DND-41 (cell line): Measurements from ENCODE around the gene AGAP1.

Experiments
- ATAC-seq: fragments of 200-7000 bp; cut with Tn5 transposase; 3 replicates; pipeline ENCODE4 v1.9.1; 2021; ENCODE audit warnings: low read depth; ENCODE audit not compliant: insufficient read depth
- DNase-seq: peaks from one replicate; pipeline ENCODE4 v3.0.0-alpha.2; 2020
- H2AFZ ChIP-seq: 2 replicates; pipeline ENCODE4 v1.6.0; 2012; ENCODE audit warnings: low read depth, low read length
- H3K27ac ChIP-seq: 2 replicates; pipeline ENCODE4 v1.5.1; 2012; ENCODE audit warnings: low read length, inconsistent platforms
- H3K27me3 ChIP-seq: fragments of 200-600 bp; sonication (generic); 2 replicates; pipeline ENCODE4 v1.6.0; 2012; ENCODE audit warnings: low read length, mild to moderate bottlenecking, inconsistent platforms; ENCODE audit not compliant: insufficient read depth, poor library complexity
- H3K36me3 ChIP-seq: 2 replicates; pipeline ENCODE4 v1.5.1; 2012; ENCODE audit warnings: low read length, inconsistent platforms; ENCODE audit not compliant: insufficient read depth
- H3K4me1 ChIP-seq: 2 replicates; pipeline ENCODE4 v1.5.1; 2012; ENCODE audit warnings: mild to moderate bottlenecking, low read length; ENCODE audit not compliant: insufficient read depth
- H3K4me2 ChIP-seq: 2 replicates; pipeline ENCODE4 v1.6.0; 2012; ENCODE audit warnings: mild to moderate bottlenecking, moderate library complexity, low read length, inconsistent platforms; ENCODE audit not compliant: insufficient read depth
- H3K4me3 ChIP-seq, 2 experiments: fragments of 200-600 bp in 1 of 2; shearing (Covaris generic) in 1 of 2; 2 replicates each; pipeline ENCODE4 v1.5.1; 2012 to 2016; ENCODE audit warnings: inconsistent platforms in 2 of 2, low read length in 2 of 2, mild to moderate bottlenecking in 2 of 2, low read depth in 1 of 2, moderate library complexity in 1 of 2
- H3K79me2 ChIP-seq: 2 replicates; pipeline ENCODE4 v1.6.0; 2012; ENCODE audit warnings: low read length, inconsistent platforms; ENCODE audit not compliant: insufficient read depth
- H3K9ac ChIP-seq: 2 replicates; pipeline ENCODE4 v1.6.0; 2012; ENCODE audit warnings: low read depth, mild to moderate bottlenecking, inconsistent platforms, low read length, moderate library complexity
- H3K9me3 ChIP-seq: 2 replicates; pipeline ENCODE4 v1.5.1; 2012; ENCODE audit warnings: low read length, moderate library complexity, mild to moderate bottlenecking, inconsistent platforms; ENCODE audit not compliant: insufficient read depth, severe bottlenecking
- H4K20me1 ChIP-seq: 2 replicates; pipeline ENCODE4 v1.6.0; 2012; ENCODE audit warnings: low read length; ENCODE audit not compliant: insufficient read depth
- CTCF ChIP-seq: IDR thresholded peaks from 2 replicates; pipeline ENCODE4 v1.5.1; 2012; ENCODE audit warnings: borderline replicate concordance, low read length, moderate library complexity, mild to moderate bottlenecking; ENCODE audit not compliant: poor library complexity, severe bottlenecking; ENCODE audit errors: extremely low read depth
- EZH2 ChIP-seq: IDR thresholded peaks from 3 replicates; pipeline ENCODE4 v1.6.1; 2012; ENCODE audit warnings: borderline replicate concordance, low read depth, mild to moderate bottlenecking, moderate library complexity, low read length, inconsistent platforms; ENCODE audit not compliant: severe bottlenecking

The AGAP1 gene

GRCh38 chr2:236161531-236161930 is 667.7 kb downstream of the AGAP1 start:
- ATAC-seq (no peak), DNase-seq (no peak)
- no peak overlapping the region for H2AFZ ChIP-seq
- H3K27ac ChIP-seq: no peak overlapping the region
- no peak overlapping the region for H3K9ac ChIP-seq
- H3K79me2 ChIP-seq: no peaks in the 10 kb centered on the region
- no peaks in the 10 kb centered on the region for H3K36me3 ChIP-seq
- H3K27me3 ChIP-seq: no peaks in the 10 kb centered on the region
- no peaks in the 10 kb centered on the region for H3K9me3 ChIP-seq
- TF ChIP-seq EZH2 (no peak), CTCF (no peak)
- H3K4me1 ChIP-seq: no peaks in the 10 kb centered on the region
- no peak overlapping the region for H3K4me3 ChIP-seq
- H3K4me2 ChIP-seq: no peak overlapping the region
- no peaks in the 10 kb centered on the region; the same call in 1 of the 2 replicates for H4K20me1 ChIP-seq

- ATAC-seq (no peak), DNase-seq (no peak)
- Histone ChIP-seq H3K4me2 (no peak overlapping the region), H3K27ac (no peak overlapping the region), H4K20me1 (no peaks in the 10 kb centered on the region; the same call in 1 of the 2 replicates), H3K4me1 (no peaks in the 10 kb centered on the region), H3K9ac (no peak overlapping the region), H3K36me3 (no peaks in the 10 kb centered on the region), H2AFZ (no peak overlapping the region), H3K4me3 (no peak overlapping the region), H3K27me3 (no peaks in the 10 kb centered on the region), H3K9me3 (no peaks in the 10 kb centered on the region), H3K79me2 (no peaks in the 10 kb centered on the region)
- TF ChIP-seq EZH2 (no peak), CTCF (no peak)
Observed at GRCh38 chr2:236162031-236162845, 668.4 kb downstream of the AGAP1 start.

GRCh38 chr2:236162882-236163470 is 669.1 kb downstream of the AGAP1 start:
- H3K79me2 ChIP-seq: no peaks in the 10 kb centered on the region
- no peak overlapping the region for H3K27ac ChIP-seq
- TF ChIP-seq CTCF (no peak), EZH2 (no peak)
- H3K4me1 ChIP-seq: no peaks in the 10 kb centered on the region
- no peaks in the 10 kb centered on the region for H3K36me3 ChIP-seq
- DNase-seq (no peak), ATAC-seq (no peak)
- H3K9ac ChIP-seq: no peak overlapping the region
- H4K20me1 ChIP-seq: no peaks in the 10 kb centered on the region; the same call in 1 of the 2 replicates
- H3K27me3 ChIP-seq: no peaks in the 10 kb centered on the region
- H3K4me2 ChIP-seq: no peak overlapping the region
- H3K4me3 ChIP-seq: no peak overlapping the region
- no peaks in the 10 kb centered on the region for H3K9me3 ChIP-seq
- H2AFZ ChIP-seq: no peak overlapping the region
